ENCODE data around the gene ZNF503. TPM values are rescaled to one million over a fixed set of nuclear protein-coding genes. Genes with fewer than 3 reads are reported as not detected.

The ZNF503 gene
- total and polyA plus RNA-seq, 10 of the 15 experiments (the other 5 are each of a cell fraction or from before 2014, with no cell fraction given) = 0.05 to 1.1 (median 0.11) TPM; not detected in 1

DNA sequence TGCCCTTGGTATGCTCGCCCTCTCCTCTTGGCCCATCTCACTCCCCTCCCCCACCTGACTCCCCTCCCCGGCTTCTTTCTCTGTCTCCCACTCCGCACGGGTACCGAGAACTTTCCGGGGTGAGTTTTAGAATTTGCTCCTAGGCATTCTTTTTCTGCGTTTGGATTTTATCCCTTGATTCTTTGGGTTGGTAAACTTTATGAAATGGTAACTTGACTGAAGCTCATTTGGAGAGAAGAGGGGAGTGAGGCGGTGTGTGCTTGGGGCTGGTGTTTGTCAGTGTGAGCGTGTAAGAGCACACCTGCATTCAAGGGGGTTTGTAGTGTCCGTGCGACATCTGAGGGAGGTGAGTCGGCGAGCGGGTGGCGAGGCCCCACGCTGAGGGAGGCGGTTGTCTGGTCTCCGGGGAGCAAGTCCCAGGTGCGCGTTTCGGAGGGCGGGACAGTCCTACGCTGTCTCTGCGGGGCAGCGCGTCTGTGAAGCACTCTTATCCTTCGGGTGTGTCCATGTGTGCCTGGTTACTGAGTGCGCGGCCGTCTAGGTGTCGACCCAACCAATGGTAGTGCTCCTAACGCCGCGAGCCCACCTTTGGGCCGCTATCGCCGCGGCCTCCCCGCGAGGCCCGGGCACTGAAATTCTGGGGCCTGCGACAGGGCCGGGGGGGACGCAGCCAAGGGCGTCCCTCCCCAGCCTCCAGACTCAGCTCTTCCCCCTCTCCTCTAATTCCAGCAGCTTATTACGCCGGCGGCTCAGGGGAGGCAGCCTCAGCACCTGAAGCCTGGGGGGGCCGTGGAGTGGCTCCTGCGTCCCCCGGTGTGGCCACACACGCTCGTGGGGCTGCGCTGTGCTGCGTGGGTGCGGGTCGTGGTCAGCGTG is 2.6 kb upstream of the ZNF503 start (continued):
- TF ChIP-seq BHLHE40 (IDR thresholded peaks at IDR 0.05; ENCODE audit: borderline replicate concordance in 1 of 2, low read depth in 2 of 2, low read length in 1 of 2) (peak in 1 of 2 experiments; percentile 5; a peak in 1 of 4 replicates), NFYB (IDR thresholded peaks at IDR 0.05; ENCODE audit: insufficient read depth, low read depth, low read length) (no peak), SMC3 (IDR thresholded peaks at IDR 0.05; ENCODE audit: borderline replicate concordance, low read length) (no peak), DPF2 (IDR thresholded peaks at IDR 0.05) (peak; percentile 22; the same call in 1 of the 2 replicates), KLF5 (IDR thresholded peaks at IDR 0.05; ENCODE audit: partially characterized antibody) (no peak), PML (IDR thresholded peaks at IDR 0.05; ENCODE audit: low read length) (no peak), LARP7 (IDR thresholded peaks at IDR 0.05) (no peak), FOS (IDR thresholded peaks at IDR 0.05; ENCODE audit: borderline replicate concordance, extremely low read depth, insufficient read length) (no peak), YBX1 (IDR thresholded peaks at IDR 0.05) (no peak), ZNF207 (IDR thresholded peaks at IDR 0.05; ENCODE audit: borderline replicate concordance) (no peak), RFX5 (IDR thresholded peaks at IDR 0.05; ENCODE audit: low read depth, low read length) (peak; percentile 92), EZH2 (IDR thresholded peaks at IDR 0.05; ENCODE audit: borderline replicate concordance, control insufficient read depth, low read depth, low read length) (no peak), SREBF1 (IDR thresholded peaks at IDR 0.05; ENCODE audit: low read length) (no peak)
- TF ChIP-seq, protein P1, sequence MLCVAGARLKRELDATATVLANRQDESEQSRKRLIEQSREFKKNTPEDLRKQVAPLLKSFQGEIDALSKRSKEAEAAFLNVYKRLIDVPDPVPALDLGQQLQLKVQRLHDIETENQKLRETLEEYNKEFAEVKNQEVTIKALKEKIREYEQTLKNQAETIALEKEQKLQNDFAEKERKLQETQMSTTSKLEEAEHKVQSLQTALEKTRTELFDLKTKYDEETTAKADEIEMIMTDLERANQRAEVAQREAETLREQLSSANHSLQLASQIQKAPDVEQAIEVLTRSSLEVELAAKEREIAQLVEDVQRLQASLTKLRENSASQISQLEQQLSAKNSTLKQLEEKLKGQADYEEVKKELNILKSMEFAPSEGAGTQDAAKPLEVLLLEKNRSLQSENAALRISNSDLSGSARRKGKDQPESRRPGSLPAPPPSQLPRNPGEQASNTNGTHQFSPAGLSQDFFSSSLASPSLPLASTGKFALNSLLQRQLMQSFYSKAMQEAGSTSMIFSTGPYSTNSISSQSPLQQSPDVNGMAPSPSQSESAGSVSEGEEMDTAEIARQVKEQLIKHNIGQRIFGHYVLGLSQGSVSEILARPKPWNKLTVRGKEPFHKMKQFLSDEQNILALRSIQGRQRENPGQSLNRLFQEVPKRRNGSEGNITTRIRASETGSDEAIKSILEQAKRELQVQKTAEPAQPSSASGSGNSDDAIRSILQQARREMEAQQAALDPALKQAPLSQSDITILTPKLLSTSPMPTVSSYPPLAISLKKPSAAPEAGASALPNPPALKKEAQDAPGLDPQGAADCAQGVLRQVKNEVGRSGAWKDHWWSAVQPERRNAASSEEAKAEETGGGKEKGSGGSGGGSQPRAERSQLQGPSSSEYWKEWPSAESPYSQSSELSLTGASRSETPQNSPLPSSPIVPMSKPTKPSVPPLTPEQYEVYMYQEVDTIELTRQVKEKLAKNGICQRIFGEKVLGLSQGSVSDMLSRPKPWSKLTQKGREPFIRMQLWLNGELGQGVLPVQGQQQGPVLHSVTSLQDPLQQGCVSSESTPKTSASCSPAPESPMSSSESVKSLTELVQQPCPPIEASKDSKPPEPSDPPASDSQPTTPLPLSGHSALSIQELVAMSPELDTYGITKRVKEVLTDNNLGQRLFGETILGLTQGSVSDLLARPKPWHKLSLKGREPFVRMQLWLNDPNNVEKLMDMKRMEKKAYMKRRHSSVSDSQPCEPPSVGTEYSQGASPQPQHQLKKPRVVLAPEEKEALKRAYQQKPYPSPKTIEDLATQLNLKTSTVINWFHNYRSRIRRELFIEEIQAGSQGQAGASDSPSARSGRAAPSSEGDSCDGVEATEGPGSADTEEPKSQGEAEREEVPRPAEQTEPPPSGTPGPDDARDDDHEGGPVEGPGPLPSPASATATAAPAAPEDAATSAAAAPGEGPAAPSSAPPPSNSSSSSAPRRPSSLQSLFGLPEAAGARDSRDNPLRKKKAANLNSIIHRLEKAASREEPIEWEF (IDR thresholded peaks at IDR 0.05; ENCODE audit: insufficient replicate concordance, low read depth, low read length) = no peak
- TF ChIP-seq, protein P2, sequence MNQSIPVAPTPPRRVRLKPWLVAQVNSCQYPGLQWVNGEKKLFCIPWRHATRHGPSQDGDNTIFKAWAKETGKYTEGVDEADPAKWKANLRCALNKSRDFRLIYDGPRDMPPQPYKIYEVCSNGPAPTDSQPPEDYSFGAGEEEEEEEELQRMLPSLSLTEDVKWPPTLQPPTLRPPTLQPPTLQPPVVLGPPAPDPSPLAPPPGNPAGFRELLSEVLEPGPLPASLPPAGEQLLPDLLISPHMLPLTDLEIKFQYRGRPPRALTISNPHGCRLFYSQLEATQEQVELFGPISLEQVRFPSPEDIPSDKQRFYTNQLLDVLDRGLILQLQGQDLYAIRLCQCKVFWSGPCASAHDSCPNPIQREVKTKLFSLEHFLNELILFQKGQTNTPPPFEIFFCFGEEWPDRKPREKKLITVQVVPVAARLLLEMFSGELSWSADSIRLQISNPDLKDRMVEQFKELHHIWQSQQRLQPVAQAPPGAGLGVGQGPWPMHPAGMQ (IDR thresholded peaks at IDR 0.05; ENCODE audit: borderline replicate concordance) = no peak
- TF ChIP-seq, protein P3, sequence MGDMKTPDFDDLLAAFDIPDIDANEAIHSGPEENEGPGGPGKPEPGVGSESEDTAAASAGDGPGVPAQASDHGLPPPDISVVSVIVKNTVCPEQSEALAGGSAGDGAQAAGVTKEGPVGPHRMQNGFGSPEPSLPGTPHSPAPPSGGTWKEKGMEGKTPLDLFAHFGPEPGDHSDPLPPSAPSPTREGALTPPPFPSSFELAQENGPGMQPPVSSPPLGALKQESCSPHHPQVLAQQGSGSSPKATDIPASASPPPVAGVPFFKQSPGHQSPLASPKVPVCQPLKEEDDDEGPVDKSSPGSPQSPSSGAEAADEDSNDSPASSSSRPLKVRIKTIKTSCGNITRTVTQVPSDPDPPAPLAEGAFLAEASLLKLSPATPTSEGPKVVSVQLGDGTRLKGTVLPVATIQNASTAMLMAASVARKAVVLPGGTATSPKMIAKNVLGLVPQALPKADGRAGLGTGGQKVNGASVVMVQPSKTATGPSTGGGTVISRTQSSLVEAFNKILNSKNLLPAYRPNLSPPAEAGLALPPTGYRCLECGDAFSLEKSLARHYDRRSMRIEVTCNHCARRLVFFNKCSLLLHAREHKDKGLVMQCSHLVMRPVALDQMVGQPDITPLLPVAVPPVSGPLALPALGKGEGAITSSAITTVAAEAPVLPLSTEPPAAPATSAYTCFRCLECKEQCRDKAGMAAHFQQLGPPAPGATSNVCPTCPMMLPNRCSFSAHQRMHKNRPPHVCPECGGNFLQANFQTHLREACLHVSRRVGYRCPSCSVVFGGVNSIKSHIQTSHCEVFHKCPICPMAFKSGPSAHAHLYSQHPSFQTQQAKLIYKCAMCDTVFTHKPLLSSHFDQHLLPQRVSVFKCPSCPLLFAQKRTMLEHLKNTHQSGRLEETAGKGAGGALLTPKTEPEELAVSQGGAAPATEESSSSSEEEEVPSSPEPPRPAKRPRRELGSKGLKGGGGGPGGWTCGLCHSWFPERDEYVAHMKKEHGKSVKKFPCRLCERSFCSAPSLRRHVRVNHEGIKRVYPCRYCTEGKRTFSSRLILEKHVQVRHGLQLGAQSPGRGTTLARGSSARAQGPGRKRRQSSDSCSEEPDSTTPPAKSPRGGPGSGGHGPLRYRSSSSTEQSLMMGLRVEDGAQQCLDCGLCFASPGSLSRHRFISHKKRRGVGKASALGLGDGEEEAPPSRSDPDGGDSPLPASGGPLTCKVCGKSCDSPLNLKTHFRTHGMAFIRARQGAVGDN (IDR thresholded peaks at IDR 0.05) = 0 out of 2 replicates have a peak, but pooled peaks have one; percentile 14
- TF ChIP-seq, protein P4, sequence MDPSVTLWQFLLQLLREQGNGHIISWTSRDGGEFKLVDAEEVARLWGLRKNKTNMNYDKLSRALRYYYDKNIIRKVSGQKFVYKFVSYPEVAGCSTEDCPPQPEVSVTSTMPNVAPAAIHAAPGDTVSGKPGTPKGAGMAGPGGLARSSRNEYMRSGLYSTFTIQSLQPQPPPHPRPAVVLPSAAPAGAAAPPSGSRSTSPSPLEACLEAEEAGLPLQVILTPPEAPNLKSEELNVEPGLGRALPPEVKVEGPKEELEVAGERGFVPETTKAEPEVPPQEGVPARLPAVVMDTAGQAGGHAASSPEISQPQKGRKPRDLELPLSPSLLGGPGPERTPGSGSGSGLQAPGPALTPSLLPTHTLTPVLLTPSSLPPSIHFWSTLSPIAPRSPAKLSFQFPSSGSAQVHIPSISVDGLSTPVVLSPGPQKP (IDR thresholded peaks at IDR 0.05; ENCODE audit: low read depth, low read length) = no peak

All from GM12878 (cell line).